ENCODE data around the gene PMEPA1.

The PMEPA1 gene, protein sequence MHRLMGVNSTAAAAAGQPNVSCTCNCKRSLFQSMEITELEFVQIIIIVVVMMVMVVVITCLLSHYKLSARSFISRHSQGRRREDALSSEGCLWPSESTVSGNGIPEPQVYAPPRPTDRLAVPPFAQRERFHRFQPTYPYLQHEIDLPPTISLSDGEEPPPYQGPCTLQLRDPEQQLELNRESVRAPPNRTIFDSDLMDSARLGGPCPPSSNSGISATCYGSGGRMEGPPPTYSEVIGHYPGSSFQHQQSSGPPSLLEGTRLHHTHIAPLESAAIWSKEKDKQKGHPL

DNA sequence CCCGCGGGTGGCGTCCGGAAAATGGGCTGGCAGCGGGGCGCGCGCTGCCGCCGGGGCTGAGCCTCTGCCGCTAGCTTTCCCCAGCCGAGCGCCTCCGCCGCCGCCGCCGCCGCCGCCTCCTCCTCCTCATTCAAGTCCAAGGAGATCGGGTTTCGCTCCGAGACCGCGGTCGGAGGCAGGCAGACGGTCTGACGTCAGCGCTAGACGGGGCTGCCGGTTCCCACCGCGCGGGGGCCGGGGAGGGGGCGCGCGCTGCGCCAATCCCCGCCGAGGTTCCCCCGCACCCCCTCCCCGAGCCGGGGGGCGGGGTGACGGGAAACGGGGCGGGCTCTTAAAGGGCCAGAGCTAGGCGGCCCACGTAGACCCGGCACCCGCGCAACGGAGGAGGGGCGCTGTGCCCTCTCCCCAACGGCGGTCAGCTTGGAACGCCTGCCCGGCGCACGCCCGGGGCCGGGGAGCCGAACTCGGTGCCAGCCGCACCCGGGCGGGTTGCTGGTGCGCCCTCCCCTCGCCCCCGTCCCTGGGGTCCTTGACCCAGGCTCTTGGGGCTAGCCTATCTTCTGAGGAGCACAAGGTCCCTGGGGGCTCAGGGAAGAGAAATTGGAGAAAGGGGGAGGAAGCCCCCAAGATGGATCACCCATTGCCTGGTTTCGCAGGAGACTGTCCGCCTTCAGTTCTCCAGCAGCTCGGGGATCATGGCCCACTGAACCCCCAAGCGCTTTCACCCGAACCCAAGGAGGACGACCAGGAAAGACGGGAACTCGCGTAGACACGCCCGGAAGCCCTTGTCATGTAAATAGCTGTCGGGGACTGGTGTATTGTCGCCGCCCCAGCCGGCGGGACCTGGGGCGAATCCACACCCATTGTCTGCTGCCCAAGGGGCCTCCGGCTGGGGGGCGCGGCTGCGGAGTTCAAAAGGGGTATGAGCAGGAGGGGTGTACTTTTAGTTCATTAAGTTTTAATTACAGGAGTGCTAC is at the start of gene PMEPA1:
Gene PMEPA1 (minus strand): TSS at position 193 of the 977 bp plus-strand sequence. CDS start 433 bp downstream, outside the sequence.
- FAIRE-seq: no peak

DNA sequence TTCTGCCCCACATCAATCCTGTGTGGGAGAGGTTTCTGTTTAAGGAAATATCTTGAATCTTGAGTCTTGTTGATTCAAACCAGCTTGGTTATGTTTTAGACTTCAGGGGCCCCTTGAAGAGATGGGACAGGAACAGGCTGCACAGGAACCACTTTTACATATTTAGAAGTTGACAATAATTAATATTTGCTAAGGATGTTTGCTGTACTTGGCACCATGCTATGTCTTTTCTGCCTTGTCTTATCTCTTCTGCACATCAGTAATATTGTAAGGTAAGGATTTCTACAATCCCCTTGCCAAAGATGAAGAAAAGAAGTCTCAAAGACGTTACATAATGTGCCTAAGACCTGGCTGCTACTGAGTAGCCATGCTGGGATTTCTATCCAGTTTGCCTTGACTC is 48.0 kb upstream of the PMEPA1 start:
- FAIRE-seq: no peak

DNA sequence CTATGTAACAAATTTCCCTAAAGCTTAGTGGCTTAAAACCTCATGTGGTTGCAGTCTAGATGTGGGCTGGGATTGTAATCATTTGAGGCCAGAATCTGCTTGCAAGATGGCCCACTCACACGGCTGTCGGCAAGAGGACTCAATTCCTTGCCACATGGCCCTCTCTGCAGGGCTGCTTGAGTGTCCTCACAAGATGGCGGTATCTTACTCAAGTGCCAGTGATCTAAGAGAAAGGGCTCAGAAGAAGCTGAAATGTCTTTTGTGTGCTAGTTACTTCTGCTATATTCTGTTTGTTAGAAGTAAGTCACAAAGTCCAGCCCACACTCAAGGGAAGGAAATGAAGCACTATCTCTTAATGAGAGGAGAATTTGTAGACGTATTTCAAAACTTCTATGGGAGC is 47.1 kb upstream of the PMEPA1 start:
- no peak for FAIRE-seq

DNA sequence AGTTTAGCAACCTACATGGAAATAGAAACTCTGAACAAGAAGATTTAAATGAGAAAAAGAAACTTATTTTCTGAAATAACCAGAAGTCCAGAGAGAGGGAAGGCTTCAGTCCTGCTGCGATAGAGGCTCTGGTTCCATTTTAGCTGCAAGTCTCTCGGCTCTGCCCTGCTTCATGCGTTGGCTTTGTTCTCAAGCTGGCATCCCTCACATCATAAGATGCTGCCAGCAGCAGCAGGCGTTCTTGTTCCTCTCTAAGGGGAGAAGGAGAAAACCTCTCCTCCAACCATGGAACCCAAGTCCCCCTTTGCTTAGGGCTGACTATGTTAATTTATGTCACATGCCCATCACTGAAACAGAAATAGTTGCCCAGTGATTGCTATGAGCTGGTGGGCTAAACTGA is 46.4 kb upstream of the PMEPA1 start:
- FAIRE-seq: no peak

DNA sequence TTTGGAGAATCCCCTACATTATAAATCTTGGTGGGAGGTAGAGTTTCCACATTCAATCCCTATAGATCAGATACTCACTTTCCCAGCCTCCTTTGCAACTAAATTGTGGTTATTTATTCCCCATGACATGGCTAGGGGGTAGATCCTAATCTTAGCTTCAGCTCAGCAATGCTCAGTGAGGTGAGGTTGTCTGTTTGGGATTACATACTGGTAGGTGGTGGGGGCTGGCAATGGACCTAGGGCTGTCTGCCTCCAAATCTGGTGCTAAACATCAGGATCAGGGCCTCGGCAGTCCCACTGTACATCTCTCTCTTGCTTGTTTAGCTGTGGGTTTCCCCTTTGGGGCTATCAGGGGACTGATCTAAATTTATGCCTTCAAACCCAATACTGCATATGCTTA is 45.8 kb upstream of the PMEPA1 start:
- no peak for FAIRE-seq

DNA sequence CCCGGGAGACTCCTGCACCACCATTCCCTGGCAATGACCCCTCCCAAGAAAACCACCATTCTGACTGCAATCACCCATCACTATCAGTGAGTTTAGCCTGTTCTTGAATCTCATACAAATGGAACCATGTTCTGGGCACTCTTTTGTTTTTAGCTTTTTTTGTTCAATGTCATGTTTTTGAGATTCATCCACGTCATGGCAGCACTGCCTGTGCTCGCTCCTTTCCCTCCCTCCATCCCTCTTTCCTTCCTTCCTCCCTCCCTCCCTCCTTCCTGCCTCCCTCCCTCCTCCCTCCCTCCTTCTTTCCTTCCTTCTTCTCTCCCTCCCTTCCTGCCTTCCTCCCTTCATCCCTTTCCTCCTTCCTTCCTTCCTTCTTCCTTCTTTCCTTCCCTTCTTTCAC is 44.4 kb upstream of the PMEPA1 start:
- no peak for FAIRE-seq

DNA sequence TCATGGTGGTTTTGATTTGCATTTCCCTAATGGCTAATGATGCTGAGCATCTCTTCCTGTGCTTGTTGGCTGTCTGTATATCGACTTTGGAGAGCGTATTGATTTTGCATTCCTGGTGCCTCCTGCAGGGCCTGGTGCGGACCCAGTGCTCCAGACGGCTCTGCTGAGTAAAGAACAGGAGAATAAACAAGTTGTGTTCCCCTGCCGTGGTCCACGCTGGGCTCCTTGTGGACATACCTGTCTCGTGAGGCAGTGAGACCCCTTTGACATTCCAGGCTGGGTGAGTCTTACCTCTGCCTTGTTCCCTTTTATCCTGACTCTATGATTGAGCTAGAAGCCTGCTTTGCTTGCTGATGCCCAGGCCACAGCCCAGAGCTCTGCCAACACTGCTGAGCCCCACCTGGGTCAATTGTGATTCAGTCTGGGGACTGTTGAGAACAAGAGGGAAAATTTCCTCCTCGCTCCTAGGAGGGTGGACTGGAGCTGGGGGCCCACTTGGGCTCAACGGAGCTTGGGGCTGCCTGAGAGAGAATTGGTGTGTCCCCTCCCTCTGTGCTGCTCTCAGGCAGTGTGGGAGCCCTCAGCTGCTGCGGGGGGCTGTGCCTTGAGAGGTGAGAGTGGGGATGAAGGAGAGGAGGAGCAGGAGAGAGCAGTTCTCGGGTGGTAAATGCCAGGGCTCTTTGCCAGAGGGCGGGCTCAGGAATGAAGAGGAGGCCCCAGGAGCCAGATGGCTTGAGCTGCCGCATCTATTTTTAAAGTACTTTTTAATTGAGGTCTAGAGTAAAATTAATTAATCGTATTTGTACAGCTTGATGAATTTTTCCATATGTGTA is 43.7 kb upstream of the PMEPA1 start:
- FAIRE-seq: no peak

DNA sequence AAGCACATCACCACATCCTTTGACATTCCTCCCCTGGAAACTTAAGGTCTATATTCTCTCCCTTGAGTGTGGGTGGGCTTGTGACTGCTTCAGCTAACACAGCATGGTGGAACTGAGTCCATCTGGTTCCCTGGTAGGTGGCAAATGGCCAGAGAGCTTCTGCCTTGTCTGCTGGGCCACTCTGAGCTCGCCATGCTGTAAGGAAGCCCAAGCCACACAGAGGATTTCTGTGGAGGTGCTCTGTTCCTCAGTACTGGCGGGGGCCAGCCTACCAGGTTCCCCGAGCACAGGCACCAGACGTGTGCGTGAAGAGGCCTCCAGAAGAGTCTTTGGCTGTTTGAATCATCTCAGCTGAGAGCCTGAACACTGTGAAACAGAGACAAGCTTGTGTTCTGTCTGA is 41.6 kb upstream of the PMEPA1 start:
- FAIRE-seq: no peak

DNA sequence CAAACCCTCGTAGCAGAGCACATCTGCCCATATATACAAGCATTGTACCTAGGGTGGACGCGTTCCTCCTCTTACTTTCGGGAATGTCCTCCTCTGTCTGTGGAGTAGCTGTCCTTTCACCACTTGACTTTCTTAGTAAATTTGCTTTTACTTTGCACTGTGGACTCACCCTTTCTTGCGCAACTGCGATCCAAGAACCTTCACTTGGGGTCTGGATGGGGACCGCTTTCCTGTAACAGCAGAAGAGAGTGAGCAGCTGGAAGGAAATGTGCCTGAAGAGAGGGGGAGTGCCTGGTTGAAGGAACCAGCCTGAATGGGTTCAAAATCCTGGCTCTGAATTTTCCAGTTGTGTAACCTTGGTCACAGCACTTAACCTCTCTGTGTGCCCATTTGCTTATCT is 40.1 kb upstream of the PMEPA1 start:
- no peak for FAIRE-seq

DNA sequence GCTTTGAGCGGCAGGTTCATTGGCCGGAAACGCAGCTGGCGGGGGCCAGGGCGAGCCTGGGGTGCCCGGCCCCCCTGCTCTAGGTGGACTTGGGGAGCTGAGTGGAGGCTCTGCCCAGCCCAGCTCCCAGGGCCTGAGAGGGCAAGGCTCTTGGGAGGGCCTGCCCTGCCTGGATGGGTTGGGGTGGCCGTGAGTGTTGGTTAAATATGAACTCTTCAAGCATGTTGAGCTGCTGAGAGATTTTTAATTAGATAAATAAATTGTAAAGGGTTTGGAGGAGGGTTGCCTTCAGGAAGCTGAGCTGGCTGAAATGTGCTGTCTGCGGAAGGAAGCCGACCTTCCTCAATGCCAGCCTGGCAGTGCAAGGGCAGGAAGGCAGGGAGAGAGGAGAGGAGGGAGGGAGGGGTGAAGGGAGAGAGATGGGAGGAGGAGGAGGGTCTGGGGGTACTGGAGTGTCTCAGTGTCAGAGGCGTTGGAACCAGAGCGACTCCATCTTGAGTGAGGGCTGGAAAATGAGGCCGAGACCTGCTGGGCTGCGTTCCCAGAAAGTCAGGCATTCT is 39.4 kb upstream of the PMEPA1 start:
- FAIRE-seq: no peak

DNA sequence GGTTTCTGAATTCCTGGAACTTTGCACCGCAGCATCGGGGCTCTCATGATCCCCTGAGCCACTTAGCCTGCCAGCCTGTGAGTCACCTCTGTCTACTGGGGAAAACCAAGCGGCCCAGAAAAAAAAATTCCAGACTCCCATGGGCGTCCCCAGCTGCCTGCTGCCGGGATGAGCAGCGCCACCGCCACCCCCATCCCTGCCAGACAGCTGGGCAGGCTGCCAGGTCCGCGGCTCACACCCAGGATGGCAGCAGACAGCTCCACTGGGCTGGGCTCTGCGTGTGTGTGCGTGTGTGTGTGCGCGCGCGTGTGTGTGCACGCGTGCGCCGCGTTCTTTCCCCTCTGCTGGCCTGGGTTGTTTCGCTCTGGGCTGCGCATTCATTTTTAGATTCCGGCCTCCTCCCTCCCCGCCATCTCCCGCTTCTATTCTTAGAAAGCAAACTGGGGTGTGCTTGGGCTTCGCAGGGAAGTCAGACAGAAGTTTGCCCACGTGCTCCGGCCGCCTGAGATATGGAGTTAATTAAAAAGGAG is 38.9 kb upstream of the PMEPA1 start:
- no peak for FAIRE-seq

DNA sequence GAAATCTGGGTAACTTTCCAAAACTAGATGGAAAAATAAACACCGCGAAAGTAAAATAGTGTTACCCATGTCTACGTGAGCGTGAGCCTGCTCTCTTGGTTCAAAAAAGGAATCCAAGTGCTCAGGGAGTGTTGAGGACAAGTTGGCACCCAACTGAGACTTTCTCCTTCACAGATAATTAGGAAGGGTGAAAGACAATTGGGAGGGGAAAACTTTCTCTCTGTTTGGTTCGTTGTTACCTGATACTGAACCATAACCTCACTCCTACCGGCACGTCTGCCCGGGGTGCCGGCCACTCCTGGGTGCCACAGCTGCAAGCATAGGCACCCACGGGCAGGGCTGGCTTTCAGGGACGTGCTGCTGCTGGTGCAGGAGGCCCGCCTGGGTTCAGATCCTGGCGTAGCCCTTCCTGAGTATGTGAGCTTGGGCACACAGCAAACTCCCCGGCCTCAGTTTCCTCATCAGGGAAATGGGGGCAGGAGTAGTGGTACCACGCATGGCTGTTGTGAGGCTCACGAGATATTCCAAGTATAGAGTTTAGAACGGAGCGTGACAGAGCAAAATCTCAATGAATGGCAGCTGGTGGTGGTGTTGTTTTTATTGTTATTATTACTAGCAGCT is 38.2 kb upstream of the PMEPA1 start:
- no peak for FAIRE-seq

DNA sequence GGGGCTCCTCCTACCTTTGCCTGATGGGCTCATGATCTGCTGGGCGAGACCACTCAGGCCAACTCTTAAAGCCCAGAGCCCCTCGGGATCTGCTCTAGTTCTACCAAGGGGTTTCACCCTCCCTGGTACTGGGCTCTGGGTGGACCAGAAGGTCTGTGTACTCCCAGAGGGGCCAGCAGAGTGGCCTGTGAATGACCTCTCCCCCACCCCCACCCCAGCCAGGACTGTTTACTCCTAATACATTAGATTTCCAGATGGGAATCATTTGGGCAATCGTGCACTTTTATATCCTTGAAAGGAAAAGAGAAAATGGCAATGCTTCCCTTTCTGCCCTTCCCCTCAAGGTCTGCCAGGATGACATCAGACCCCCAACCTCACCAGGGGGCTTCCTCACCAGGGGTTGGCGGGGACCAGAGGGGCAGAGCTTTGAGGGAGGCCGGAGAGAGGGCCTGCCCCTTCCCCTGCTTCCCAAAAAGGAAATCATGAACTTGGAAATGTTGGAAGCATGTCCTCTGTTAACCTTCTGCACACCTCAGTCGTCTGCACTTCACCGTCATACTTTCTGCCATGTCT is 37.1 kb upstream of the PMEPA1 start:
- FAIRE-seq: no peak

DNA sequence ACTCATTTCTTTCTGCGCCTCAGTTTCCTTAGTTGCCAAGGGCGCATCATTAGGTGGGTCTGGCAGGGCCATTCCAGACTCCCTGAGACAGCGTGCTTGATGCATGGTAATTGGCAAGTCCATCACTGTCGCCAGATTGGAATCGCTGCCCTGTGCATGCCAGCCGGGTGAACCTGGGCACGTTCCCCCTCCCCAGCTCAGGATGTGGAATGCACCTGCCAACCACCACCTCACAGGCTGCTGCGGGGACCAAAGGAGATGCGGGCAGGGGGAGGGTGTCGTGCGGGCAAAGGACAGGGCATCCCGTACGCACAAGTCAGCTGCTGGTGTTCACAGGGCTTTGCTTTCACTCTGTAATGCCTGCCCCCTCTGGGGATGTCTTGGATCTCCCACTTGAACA is 36.4 kb upstream of the PMEPA1 start:
- FAIRE-seq: no peak

DNA sequence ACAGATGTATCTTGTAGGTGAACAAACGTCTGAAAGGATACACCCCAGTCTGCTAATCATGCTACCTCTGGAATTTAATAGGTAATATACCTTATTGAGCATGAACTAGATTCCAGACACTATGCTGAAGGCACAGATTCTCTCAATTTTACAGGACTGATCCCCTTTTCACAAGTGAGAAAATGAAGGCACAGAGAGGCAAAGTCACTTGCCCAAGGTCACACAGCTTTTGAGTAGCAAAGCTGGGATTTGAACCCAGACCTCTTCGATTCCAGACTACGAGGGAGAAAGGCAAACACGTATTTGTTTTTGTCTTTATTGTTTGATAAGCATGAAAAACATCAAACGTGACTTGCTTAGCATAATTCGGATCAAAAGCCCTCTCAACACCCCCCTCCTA is 34.4 kb upstream of the PMEPA1 start:
- no peak for FAIRE-seq

DNA sequence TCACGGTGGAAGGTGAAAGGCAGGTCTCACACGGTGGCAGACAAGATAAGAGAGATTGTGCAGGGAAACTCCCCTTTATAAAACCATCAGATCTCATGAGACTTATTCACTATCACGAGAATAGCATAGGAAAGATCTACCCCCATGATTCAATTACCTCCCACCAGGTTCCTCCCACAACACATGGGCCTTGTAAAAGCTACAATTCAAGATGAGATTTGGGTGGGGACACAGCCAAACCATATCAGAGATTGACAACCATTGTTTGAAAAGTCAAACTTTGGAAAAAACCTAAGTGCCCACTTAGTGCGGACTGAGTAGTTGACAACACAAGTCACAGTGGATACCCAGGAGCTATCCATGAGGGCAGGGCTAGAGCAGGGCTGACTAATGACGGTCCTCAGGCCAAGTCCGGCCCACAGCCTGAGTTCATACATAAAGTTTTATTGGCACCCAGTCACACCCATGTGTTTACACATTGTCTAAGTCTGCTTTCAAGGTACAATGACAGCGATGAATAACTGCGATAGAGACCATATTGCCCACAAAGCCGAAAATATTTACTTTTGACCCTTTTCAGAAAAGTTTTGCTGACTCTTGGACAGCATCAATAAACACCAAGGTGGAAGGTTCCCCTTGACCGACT is 33.8 kb upstream of the PMEPA1 start:
- FAIRE-seq: no peak

DNA sequence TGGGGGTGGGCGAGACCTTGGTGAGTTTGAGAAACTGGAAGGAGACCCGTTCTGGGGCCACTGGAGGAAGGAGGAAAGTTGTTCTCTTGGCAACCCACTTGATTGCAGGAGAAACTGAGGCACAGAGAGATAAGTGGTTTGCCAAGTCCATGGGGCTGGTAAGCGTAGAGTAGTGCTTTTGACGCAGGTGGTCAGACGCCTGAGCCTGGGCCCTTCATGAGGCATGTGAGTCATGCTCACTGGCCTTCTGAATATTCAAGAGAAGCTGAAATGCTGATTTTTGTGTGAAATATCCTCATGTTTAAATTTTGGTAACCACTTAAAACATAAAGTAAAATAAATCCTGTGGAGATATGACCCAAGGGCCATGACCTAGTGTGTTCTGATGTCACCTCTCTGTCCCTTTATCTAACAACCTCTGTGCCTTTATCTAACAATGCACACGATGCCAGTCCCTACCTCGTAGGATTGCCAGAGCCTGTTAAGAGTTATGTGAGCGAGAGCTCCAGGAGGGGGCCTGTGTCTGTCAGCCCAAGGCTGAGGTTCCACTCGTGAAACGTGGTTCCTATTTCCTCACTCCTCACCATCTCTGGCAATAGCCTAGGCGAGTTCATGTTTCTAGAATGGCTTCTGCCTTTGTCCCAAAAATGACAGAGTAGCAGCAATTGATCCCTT is 32.8 kb upstream of the PMEPA1 start:
- FAIRE-seq: no peak

DNA sequence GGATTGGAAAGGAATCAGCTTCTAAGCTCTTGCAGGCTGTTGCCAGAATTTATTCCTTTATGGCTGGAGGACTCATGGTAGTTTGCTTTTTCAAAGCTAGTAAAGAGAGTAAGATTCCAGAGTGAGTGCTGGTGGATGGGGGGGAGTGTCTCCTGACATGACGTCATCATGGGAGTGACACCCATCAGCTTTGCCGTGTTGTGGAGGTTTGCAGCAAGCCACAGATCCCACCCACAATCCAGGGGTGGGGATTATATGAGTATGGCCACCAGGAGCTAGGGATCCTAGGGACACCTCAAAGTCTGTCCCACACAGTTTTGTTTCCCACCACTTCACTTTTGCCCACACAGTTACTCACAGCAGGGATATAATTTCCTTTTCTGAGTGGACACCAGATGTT is 28.7 kb upstream of the PMEPA1 start:
- no peak for FAIRE-seq

DNA sequence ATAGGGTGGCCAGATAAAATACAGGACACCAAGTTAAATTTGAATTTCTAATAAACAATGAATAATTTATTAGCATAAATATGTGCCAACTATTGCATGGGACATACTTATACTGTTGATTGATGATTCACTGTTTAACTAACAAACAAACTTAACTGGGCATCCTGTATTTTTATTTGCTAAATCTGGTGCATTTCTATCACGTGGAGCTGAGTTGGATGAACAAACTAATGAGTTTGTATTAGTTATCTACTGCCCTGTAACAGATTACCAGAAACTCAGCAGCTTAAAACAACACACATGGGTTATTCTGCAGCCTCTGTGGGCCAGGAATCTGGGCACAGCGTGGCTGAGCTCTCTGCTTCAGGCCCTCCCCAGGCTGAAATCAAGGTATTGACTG is 28.2 kb upstream of the PMEPA1 start:
- FAIRE-seq: no peak

DNA sequence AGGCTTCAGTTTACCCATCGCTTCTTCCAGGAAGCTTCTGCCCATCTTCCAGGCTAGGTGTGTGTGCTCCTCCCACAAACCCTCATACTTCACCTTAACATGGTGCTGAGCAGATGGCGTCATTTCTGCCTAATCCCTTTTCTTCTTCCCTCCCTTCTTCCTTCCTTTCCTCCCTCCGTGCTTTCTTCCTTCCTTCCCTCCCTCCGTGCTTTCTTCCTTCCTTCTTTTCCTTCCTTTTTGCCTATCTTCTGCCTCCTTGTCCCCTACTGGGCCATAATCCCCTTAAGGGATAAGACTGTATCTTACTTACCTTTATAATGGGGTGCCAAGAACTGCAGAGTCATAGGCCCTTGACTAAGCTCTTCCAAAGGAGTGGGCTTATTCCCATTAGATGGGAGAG is 27.5 kb upstream of the PMEPA1 start:
- no peak for FAIRE-seq
